Measurements from ENCODE around the gene STUM.

Gene STUM

DNA sequence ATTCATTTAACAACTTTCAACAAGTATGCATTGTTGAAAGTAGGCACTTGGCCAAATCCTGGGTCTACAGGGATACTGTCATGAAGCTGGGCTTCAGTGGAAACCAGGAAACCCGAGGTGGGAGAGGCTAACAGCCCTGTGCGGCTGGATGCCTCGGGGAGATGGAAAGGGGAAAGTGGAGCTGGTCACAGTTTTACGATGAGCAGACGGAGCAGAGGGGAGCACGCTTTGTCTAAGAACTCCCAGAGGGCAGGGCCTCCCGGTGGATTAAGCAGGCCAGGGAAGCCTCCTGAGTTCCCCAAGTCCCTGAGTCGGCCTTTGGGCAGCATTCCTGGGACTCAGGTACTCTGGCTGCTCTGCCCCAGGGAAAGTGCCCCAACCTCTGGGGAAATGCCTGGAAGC lies 23.8 kb downstream of the STUM start:
- WGBS (ENCODE audit: insufficient coverage, insufficient read length) = no CpG with 5 or more reads among the region's 8 CpGs

DNA sequence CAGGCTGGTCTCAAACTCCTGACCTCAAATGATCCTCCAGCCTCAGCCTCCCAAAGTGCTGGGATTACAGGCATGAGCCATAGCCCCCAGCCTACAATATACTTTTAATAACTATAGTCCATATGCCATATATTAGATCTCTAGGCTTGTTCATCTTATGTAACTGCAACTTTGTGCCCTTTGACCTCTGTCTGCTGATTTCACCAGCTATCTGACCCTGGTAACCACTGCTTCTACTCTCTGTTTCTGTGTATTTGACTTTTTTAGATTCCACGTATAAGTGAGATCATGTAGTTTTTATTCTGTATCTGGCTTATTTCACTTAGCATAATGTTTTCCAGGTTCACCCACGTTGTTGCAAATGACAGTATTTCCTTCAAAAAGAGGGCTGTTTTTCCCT lies 25.5 kb downstream of the STUM start:
- Histone ChIP-seq H3K9me3 (ENCODE audit: control insufficient read depth, insufficient read depth, low read length) (no peaks in the 10 kb centered on the region), H3K4me3 (ENCODE audit: low read length) (no peak overlapping the region), H3K27me3 (ENCODE audit: control insufficient read depth, insufficient read depth, low read length) (no peaks in the 10 kb centered on the region), H3K27ac (ENCODE audit: low read length) (no peak overlapping the region), H3K36me3 (ENCODE audit: control insufficient read depth, insufficient read depth, low read length) (no peaks in the 10 kb centered on the region), H3K4me1 (ENCODE audit: control insufficient read depth, insufficient read depth, low read length) (0 out of 2 replicates have a peak, but pooled peaks cover 2% of the 10 kb centered on the region)
- WGBS (ENCODE audit: insufficient coverage, insufficient read length) = no CpG with 5 or more reads among the region's 2 CpGs
- DNase-seq (ENCODE audit: low read depth, low spot score) = no peak

More for the DNA sequence above, 23.8 kb downstream of the STUM start:
- no peaks in the 10 kb centered on the region for H3K27me3 ChIP-seq (ENCODE audit: control insufficient read depth, insufficient read depth, low read length)
- 0 out of 2 replicates have a peak, but pooled peaks cover under 1% of the 10 kb centered on the region for H3K4me1 ChIP-seq (ENCODE audit: control insufficient read depth, insufficient read depth, low read length)
- H3K9me3 ChIP-seq (ENCODE audit: control insufficient read depth, insufficient read depth, low read length) = no peaks in the 10 kb centered on the region
- no peaks in the 10 kb centered on the region for H3K36me3 ChIP-seq (ENCODE audit: control insufficient read depth, insufficient read depth, low read length)
- H3K4me3 ChIP-seq (ENCODE audit: low read length) = no peak overlapping the region
- no peak overlapping the region for H3K27ac ChIP-seq (ENCODE audit: low read length)
- DNase-seq (ENCODE audit: low read depth, low spot score) = no peak

DNA sequence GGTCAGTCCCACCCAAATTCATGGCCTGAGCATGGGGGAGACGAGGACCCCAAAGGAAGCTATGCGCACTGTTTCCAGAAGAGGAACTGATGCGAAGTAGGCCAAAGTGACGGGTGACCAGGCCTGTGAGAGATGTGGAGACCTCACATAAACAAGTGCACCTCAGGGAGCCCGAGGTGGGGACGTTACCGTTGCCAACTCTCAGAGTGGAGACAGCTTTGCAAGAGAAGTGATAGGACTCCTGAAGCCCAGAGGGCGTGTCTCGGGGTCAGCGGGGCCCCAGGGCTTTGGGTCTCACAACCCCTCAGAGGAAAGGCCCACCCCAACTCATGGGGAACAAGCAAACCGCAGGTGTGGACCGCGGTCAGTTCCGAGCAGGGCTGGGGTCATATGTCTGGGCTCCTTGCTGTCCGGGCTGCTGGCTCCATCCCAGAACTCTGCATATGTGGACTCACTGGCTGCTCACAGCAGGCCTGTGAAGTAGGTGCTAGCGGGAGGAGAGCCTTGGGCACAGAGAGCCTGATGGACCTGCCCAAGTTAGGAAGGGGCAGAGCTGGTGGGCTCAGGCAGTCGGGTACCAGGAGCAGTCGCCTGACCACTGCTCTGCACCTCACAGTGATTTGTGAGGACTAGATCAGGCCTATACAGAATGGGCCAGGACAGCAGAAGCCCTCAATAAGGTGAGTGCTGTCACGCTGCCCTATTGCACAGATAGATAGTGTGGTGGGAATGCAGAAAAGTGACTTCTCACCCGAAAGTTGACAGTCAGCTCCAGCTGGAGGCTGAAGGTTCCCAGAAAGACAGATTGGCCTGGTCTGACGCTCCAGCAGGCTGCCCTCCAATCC lies 26.2 kb downstream of the STUM start:
- H3K27me3 ChIP-seq (ENCODE audit: control insufficient read depth, insufficient read depth, low read length) = no peaks in the 10 kb centered on the region
- no peak overlapping the region for H3K27ac ChIP-seq (ENCODE audit: low read length)
- DNase-seq (ENCODE audit: low read depth, low spot score) = no peak
- no peak overlapping the region for H3K4me3 ChIP-seq (ENCODE audit: low read length)
- H3K36me3 ChIP-seq (ENCODE audit: control insufficient read depth, insufficient read depth, low read length) = no peaks in the 10 kb centered on the region
- no peaks in the 10 kb centered on the region for H3K9me3 ChIP-seq (ENCODE audit: control insufficient read depth, insufficient read depth, low read length)
- H3K4me1 ChIP-seq (ENCODE audit: control insufficient read depth, insufficient read depth, low read length) = 0 out of 2 replicates have a peak, but pooled peaks cover 2% of the 10 kb centered on the region
- WGBS (ENCODE audit: insufficient coverage, insufficient read length) = no CpG with 5 or more reads among the region's 21 CpGs

DNA sequence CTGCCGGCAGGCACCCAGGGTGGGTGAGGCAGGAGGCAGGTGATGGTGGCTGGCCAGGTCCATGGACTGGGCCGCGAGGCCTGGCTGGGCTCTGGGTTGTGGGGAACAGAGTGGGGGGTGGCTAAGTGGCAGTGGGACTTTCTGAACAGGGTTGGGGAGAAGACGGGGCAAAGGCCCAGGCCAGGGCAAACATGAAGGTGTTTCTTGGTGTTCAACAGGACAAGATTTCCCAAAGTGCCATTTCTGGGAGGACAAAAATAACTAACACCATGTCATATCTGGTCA lies 26.8 kb downstream of the STUM start:
- no peak overlapping the region for H3K27ac ChIP-seq (ENCODE audit: low read length)
- no peaks in the 10 kb centered on the region for H3K27me3 ChIP-seq (ENCODE audit: control insufficient read depth, insufficient read depth, low read length)
- 0 out of 2 replicates have a peak, but pooled peaks cover 2% of the 10 kb centered on the region for H3K4me1 ChIP-seq (ENCODE audit: control insufficient read depth, insufficient read depth, low read length)
- H3K4me3 ChIP-seq (ENCODE audit: low read length) = no peak overlapping the region
- H3K9me3 ChIP-seq (ENCODE audit: control insufficient read depth, insufficient read depth, low read length) = no peaks in the 10 kb centered on the region
- DNase-seq (ENCODE audit: low read depth, low spot score) = no peak
- WGBS (ENCODE audit: insufficient coverage, insufficient read length) = no CpG with 5 or more reads among the region's 4 CpGs
- no peaks in the 10 kb centered on the region for H3K36me3 ChIP-seq (ENCODE audit: control insufficient read depth, insufficient read depth, low read length)

DNA sequence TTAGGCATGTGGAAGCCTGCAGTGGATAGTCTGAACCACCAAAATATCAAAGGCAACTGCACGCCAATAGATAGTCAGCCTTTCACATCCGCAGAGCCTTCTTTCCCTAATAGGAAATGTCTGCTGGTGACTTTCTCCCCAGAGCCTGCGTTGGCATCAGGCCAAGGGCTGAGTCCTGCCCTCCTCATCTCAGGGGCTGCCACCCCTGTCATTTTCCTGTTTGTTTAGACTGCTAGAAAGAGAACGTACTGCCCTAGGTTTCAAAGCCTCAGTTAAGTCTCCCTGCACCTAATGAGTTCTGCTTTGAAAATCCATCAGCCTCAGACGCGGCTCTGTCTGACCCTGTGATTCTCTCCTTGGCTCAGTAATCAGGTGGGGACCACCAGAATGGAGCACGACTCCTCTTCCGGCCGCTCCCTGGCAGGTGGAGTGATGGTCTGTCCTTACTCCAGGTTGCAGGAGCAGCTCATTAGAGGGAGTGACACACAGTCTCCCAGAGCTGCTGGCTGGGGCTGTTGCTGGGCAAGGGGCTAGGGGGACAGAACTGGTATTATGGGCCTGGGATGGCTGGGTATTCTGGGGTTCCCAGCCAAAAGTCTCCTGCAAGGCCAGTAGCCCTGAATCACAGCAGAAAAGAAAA lies 27.3 kb downstream of the STUM start:
- DNase-seq (ENCODE audit: low read depth, low spot score) = no peak
- no CpG with 5 or more reads among the region's 9 CpGs for WGBS (ENCODE audit: insufficient coverage, insufficient read length)
- H3K4me3 ChIP-seq (ENCODE audit: low read length) = no peak overlapping the region

DNA sequence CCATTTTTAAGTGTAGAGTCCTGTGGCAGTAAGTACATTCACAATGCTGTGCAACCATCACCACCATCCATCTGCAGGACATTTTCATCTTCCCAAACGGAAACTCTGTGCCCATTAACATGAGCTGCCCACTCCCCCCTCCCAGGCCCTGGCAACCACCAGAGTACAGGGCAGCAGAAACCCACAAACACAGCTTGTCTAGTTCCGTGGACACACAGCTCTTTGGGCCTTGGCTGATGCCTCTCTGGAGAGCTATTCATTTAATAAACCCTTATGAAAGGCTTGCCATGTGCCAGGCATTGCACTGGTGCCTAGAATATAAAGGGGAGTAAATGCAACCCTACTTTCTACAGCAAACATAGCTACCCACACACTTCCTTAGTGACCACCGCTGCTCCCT lies 28.0 kb downstream of the STUM start:
- Histone ChIP-seq H3K4me1 (ENCODE audit: control insufficient read depth, insufficient read depth, low read length) (0 out of 2 replicates have a peak, but pooled peaks cover 2% of the 10 kb centered on the region), H3K36me3 (ENCODE audit: control insufficient read depth, insufficient read depth, low read length) (no peaks in the 10 kb centered on the region), H3K27ac (ENCODE audit: low read length) (no peak overlapping the region), H3K9me3 (ENCODE audit: control insufficient read depth, insufficient read depth, low read length) (no peaks in the 10 kb centered on the region), H3K27me3 (ENCODE audit: control insufficient read depth, insufficient read depth, low read length) (no peaks in the 10 kb centered on the region), H3K4me3 (ENCODE audit: low read length) (no peak overlapping the region)
- WGBS (ENCODE audit: insufficient coverage, insufficient read length) = no CpG with 5 or more reads among the region's 3 CpGs
- no peak for DNase-seq (ENCODE audit: low read depth, low spot score)

More for the DNA sequence above, 27.3 kb downstream of the STUM start:
- Histone ChIP-seq H3K9me3 (ENCODE audit: control insufficient read depth, insufficient read depth, low read length) (no peaks in the 10 kb centered on the region), H3K27ac (ENCODE audit: low read length) (no peak overlapping the region), H3K27me3 (ENCODE audit: control insufficient read depth, insufficient read depth, low read length) (no peaks in the 10 kb centered on the region), H3K4me1 (ENCODE audit: control insufficient read depth, insufficient read depth, low read length) (0 out of 2 replicates have a peak, but pooled peaks cover 2% of the 10 kb centered on the region), H3K36me3 (ENCODE audit: control insufficient read depth, insufficient read depth, low read length) (no peaks in the 10 kb centered on the region)

DNA sequence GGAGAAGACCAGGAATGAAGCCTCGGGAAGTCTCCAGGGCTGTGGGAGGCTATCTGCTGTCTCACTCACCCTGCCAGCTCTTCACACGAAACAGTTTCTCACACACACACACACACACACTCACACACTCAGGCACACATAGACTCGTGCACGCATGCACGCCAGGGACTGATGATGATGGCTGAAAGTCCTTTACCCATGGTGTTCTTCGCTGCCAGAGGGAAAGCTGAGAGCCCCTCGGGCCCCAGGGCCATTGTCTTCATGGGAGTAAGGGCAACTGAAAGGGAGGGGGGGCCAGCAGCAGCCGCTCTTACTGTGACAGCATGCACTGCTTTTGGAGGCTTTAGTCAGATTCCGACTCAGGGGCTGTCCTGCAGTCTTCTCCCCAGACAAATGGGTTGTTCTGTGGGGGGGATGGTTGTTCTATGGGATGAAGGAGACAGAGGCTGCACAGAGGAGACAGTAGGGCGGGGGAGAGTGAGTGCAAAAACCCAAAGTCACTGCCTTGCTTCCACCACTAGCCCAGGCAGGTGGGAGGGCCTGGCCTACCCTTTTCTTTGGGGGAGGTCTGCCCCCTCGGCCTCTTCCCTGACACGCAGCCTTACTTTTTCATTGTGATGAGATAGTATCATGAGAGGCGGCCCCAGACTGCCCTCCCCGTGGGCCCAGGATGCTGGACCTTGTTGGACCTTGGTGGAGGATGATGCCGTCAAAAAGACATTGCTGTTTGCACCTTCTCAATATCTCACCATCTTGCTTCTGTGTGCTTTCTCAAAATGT lies 29.0 kb downstream of the STUM start:
- H3K27me3 ChIP-seq (ENCODE audit: control insufficient read depth, insufficient read depth, low read length) = no peaks in the 10 kb centered on the region
- H3K4me3 ChIP-seq (ENCODE audit: low read length) = no peak overlapping the region
- 0 out of 2 replicates have a peak, but pooled peaks cover 2% of the 10 kb centered on the region for H3K4me1 ChIP-seq (ENCODE audit: control insufficient read depth, insufficient read depth, low read length)
- no CpG with 5 or more reads among the region's 15 CpGs for WGBS (ENCODE audit: insufficient coverage, insufficient read length)
- H3K27ac ChIP-seq (ENCODE audit: low read length) = no peak overlapping the region
- DNase-seq (ENCODE audit: low read depth, low spot score) = no peak
- no peaks in the 10 kb centered on the region for H3K36me3 ChIP-seq (ENCODE audit: control insufficient read depth, insufficient read depth, low read length)
- no peaks in the 10 kb centered on the region for H3K9me3 ChIP-seq (ENCODE audit: control insufficient read depth, insufficient read depth, low read length)

DNA sequence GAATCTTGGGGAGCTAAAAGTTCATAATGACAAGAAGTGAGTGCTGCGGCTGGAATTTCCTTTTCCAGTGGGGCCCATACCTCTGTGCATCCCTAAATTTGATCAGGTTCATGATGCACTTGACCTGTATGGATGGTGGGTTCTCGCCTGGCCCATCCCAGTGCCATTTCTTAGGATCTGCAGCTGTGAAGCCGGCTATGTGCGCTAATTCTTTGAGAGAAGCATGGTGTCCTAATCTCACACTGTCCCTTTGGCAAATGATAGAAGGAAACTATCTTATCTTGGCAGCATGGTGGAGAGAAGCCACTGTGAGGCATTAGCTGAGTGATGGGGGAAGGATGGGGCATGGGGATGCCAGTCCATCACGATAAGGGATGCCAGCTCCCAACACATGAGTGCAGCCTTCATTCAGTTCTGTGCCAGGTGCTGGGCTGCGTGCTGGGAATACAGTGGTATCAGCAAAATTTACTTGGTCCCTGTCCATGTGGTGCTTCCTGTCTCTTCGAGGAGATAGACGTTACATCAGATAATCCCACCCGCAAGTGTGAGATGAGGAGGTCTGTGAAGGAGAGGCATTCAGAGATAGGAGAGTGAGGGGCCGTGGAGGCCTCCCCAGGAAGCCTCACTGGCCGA lies 30.5 kb downstream of the STUM start:
- Histone ChIP-seq H3K9me3 (ENCODE audit: control insufficient read depth, insufficient read depth, low read length) (no peaks in the 10 kb centered on the region), H3K27ac (ENCODE audit: low read length) (no peak overlapping the region), H3K4me3 (ENCODE audit: low read length) (no peak overlapping the region), H3K27me3 (ENCODE audit: control insufficient read depth, insufficient read depth, low read length) (no peaks in the 10 kb centered on the region), H3K36me3 (ENCODE audit: control insufficient read depth, insufficient read depth, low read length) (no peaks in the 10 kb centered on the region), H3K4me1 (ENCODE audit: control insufficient read depth, insufficient read depth, low read length) (0 out of 2 replicates have a peak, but pooled peaks cover 2% of the 10 kb centered on the region)
- no CpG with 5 or more reads among the region's 11 CpGs for whole genome bisulfite sequencing (ENCODE audit: insufficient coverage, insufficient read length)
- DNase-seq (ENCODE audit: low read depth, low spot score) = no peak

DNA sequence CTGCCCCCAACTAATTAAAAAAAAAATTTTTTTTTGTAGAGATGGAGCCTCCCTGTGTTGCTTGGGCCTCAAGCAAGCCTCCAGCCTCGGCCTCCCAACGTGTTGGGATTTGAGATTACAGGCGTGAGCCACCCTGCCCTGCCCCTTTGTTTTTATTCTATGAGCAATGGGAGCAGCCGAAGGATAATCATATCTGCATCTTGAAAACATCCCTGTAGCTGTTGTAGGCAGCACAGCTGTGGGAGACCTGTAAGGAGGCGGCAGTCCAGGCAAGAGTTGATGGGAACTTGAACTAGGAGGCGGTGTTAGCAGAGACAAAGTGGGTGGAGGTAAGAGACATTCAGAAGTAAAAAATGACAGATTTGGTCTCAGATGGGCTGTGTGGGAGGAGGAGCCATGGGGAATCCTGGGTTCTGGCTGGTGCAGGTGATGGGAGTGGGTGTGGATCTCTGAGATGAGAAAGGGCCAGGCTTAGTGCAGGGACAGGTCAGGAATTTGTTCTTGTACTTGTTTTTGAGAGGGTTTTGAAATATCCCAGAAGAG lies 31.3 kb downstream of the STUM start:
- H3K4me1 ChIP-seq (ENCODE audit: control insufficient read depth, insufficient read depth, low read length) = 0 out of 2 replicates have a peak, but pooled peaks cover 2% of the 10 kb centered on the region
- DNase-seq (ENCODE audit: low read depth, low spot score) = no peak
- WGBS (ENCODE audit: insufficient coverage, insufficient read length) = no CpG with 5 or more reads among the region's 6 CpGs
- no peak overlapping the region for H3K4me3 ChIP-seq (ENCODE audit: low read length)
- H3K27ac ChIP-seq (ENCODE audit: low read length) = no peak overlapping the region
- no peaks in the 10 kb centered on the region for H3K27me3 ChIP-seq (ENCODE audit: control insufficient read depth, insufficient read depth, low read length)
- no peaks in the 10 kb centered on the region for H3K36me3 ChIP-seq (ENCODE audit: control insufficient read depth, insufficient read depth, low read length)
- H3K9me3 ChIP-seq (ENCODE audit: control insufficient read depth, insufficient read depth, low read length) = no peaks in the 10 kb centered on the region

Measured in iPS DF 6.9 (cell line).